NB4 (cell line): ENCODE results near the gene CEBPB.

Experiments
- DNase-seq: peaks from one replicate; pipeline ENCODE4 v3.0.0; 2010; ENCODE audit warnings: low read depth
- H3K4me3 ChIP-seq: one replicate; pipeline ENCODE4 v1.5.1; 2011; ENCODE audit warnings: mild to moderate bottlenecking, low read depth, low read length, moderate library complexity
- CTCF ChIP-seq: IDR thresholded peaks from one replicate; pipeline ENCODE4 v1.5.1; 2012; ENCODE audit warnings: low read depth, low read length
- MYC ChIP-seq: IDR thresholded peaks from 2 replicates; pipeline ENCODE4 v1.6.1; 2011; ENCODE audit warnings: low read depth, low read length
- POLR2A ChIP-seq: IDR thresholded peaks from 2 replicates; pipeline ENCODE4 v1.6.1; 2011; ENCODE audit warnings: mild to moderate bottlenecking; ENCODE audit not compliant: insufficient read length; ENCODE audit errors: extremely low read depth
- TF ChIP-seq, protein P1 (sequence below): IDR thresholded peaks from 2 replicates; pipeline ENCODE4 v1.6.1; 2011; ENCODE audit warnings: low read depth, low read length

CEBPB gene

DNA sequence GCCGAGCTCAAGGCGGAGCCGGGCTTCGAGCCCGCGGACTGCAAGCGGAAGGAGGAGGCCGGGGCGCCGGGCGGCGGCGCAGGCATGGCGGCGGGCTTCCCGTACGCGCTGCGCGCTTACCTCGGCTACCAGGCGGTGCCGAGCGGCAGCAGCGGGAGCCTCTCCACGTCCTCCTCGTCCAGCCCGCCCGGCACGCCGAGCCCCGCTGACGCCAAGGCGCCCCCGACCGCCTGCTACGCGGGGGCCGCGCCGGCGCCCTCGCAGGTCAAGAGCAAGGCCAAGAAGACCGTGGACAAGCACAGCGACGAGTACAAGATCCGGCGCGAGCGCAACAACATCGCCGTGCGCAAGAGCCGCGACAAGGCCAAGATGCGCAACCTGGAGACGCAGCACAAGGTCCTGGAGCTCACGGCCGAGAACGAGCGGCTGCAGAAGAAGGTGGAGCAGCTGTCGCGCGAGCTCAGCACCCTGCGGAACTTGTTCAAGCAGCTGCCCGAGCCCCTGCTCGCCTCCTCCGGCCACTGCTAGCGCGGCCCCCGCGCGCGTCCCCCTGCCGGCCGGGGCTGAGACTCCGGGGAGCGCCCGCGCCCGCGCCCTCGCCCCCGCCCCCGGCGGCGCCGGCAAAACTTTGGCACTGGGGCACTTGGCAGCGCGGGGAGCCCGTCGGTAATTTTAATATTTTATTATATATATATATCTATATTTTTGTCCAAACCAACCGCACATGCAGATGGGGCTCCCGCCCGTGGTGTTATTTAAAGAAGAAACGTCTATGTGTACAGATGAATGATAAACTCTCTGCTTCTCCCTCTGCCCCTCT is 1.1 kb downstream of the CEBPB start:
- DNase-seq = peak; percentile 89

DNA sequence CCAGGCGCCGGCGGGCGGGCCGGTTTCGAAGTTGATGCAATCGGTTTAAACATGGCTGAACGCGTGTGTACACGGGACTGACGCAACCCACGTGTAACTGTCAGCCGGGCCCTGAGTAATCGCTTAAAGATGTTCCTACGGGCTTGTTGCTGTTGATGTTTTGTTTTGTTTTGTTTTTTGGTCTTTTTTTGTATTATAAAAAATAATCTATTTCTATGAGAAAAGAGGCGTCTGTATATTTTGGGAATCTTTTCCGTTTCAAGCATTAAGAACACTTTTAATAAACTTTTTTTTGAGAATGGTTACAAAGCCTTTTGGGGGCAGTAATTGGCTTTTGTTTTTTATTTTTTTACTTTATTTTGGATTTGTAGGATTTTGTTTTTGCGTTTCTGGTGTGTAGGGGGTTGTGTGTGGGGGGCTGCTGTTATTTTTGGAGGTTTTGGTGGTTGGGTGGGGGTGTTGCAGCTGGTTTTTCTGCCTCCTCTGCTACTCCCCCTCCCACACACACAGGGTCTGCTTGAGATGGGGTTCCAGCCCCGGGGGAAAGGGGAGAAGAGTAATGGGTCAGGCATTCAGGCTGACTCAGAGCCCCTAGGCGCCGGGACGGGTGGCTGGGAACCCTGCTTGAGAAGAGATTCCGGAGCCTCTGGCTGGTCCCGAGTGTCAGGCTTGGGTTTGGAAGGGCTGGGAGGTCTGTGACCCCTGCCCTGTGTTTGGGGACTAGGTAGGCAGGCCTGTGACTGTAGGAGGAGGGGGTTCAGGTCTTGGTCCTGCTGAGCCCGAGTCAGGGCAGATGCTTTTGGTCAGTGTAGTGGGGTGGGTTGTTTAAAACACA is 2.0 kb downstream of the CEBPB start:
- DNase-seq = peak; percentile 97
- peak; percentile 97 for TF ChIP-seq MYC
- no peak for TF ChIP-seq CTCF
- TF ChIP-seq, protein P1, sequence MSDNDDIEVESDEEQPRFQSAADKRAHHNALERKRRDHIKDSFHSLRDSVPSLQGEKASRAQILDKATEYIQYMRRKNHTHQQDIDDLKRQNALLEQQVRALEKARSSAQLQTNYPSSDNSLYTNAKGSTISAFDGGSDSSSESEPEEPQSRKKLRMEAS = peak; percentile 99
- peak overlapping the region; percentile 75 for H3K4me3 ChIP-seq

More for the DNA sequence above, 1.1 kb downstream of the CEBPB start:
- TF ChIP-seq CTCF (peak; percentile 15), MYC (peak; percentile 27; the same call in 1 of the 2 replicates), POLR2A (peak; percentile 54)
- TF ChIP-seq, protein P1 = peak; percentile 13; the same call in 1 of the 2 replicates
- H3K4me3 ChIP-seq = peak overlapping the region; percentile 75

DNA sequence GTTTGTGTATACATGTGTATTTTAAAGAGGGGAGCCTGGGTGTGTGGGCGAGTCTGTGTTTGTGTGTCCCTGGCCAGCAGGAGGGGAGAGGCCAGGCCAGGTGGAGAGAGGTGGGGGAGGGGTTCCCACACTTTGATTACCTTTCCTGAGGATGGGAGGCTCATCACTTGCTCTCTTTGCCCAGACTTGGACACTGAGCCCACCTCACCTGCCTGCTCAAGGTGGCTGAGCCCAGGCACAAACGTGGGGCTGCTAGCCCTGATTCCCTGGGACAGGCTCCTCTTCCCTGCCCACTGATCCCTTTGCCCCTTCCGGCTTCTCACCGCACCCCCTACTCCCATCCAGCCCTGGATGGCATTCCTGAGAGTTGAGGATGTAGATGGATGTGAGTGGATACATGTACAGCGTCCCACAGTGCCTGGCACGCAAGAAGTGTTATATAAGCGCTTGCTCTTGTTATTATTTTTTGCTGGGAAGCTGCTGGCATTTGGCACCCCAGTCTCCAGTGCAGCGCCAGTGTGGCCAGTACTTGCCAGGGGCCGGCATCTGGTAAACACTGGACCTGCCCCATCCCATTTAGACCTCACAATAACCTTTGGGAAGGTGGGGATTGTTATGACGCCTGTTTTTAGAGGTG is 2.7 kb downstream of the CEBPB start:
- no peak for TF ChIP-seq CTCF
- TF ChIP-seq MYC = no peak
- no peak for TF ChIP-seq POLR2A
- TF ChIP-seq, protein P1 = no peak
- DNase-seq = no peak
- H3K4me3 ChIP-seq = peak overlapping the region; percentile 75

DNA sequence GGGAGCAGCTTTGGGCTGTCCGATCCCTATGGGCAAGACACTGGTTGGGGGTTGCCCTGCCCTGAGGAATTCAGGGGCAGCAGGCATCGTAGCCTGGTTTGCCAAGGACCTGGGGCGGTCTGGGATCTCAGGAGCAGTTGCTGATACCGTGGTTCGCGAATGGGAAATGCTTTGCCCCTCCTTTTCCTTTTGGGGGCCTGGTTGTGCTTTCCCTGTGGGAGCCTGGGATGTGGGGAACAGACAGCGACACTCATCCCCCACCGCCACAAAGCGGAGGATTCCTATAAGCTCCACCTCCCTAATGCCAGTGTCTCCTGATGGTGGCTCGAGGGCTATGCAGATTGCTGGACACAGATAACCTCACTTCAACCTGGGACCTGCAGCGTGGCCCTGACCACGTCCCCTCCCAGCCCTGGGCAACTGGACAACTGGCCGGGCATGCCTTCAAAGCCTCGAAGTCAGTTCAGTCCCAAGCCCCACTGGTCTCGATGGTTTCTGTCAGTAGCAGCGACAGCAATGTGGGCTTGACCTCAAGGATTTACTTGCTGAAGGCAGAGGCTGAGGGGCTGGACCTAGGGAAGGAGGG is 3.3 kb downstream of the CEBPB start:
- no peak for DNase-seq
- no peak for TF ChIP-seq POLR2A
- no peak for TF ChIP-seq MYC
- TF ChIP-seq, protein P1 = no peak
- no peak for TF ChIP-seq CTCF
- no peak overlapping the region for H3K4me3 ChIP-seq

DNA sequence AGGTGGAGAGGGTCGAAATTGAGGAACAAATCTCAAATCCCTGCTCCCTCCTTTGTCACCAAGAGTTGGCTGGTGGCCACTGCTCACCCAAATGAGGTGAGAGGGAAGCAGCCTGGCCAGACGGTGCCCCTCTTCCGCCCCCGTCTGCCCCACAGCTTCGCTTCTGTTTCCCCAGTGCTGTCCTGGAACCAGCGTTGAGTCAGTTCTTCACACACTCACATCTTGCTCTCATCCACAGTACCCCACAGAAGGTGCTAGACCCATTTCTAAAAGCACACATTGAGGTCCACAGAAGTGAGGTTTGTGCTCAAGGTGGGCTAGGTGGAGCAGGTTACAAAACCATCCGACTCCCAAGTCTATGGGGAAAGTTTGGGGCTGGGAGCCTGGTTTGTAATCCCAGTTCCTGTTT is 3.8 kb downstream of the CEBPB start:
- TF ChIP-seq POLR2A (no peak), MYC (no peak), CTCF (no peak)
- TF ChIP-seq, protein P1 = no peak
- DNase-seq = no peak
- no peak overlapping the region for H3K4me3 ChIP-seq
